ENCODE data around the gene LY6G6C. TPM values are rescaled to one million over a fixed set of nuclear protein-coding genes. Genes with fewer than 3 reads are reported as not detected.

LY6G6C gene
- total RNA-seq, 2 experiments from 2014 or later: not detected

- ATAC-seq (no peak), DNase-seq (no peak)
- Mint-ChIP-seq H3K4me3 (no peak overlapping the region), H3K4me1 (ENCODE audit: low read depth) (peaks cover 15% of the 10 kb centered on the region), H3K9me3 (no peaks in the 10 kb centered on the region), H3K27me3 (no peaks in the 10 kb centered on the region), H3K27ac (no peak overlapping the region), H3K36me3 (ENCODE audit: low read depth) (peaks cover 5% of the 10 kb centered on the region)
- intact Hi-C loops (cut with micrococcal nuclease): no loop called here
- CTCF ChIA-PET: no interaction called here
- TF ChIP-seq CTCF (IDR thresholded peaks at IDR 0.05): no peak
- POLR2A ChIA-PET: no interaction called here
Measured at GRCh38 chr6:31767096-31767645, 45.6 kb upstream of the LY6G6C start.

DNA sequence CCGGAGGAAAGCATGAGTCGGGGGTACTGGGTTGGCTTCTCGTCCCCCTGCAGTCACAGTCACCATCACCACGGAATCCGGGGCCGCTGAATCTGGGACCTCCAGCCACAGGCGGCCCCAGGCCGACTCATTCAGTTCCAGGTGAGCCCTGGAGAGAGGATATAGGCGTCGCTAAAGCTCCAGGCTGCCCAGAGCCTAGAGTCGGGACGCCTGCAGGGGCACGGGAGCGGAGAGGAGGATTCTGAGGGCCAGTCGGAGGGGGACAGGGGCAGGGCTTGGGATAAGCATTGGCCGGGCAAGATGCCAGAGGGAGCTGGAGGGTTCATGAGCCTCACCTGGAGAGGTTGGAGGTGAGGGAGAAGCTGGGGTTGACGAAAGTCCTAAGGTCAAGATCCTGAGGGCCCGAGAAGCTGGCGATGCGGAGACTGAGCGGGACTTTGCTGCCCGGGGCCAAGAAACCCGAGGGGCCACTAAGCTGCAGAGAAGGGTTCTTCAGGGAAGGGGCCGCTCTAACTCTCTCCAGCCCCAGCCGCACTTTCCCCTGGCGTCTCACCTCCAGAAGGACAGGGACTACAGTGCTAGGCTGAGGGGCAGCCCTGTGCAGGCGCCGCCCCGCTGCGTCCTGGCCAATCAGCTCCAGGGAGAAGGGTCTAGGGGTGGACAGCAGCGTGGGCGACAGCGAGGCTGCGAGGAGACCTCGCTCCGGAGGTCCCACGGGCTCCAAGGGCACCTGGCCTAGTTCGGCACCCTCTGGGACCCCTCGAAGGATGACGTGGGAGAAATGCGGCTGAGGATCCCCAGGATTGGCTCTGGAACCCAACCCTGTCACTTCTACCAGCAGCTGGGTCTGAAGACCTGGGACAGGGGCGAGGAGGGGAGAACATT lies 44.6 kb upstream of the LY6G6C start:
- intact Hi-C loops (cut with micrococcal nuclease): no loop called here
- no peak for ATAC-seq
- Mint-ChIP-seq H3K27ac (no peak overlapping the region), H3K9me3 (no peaks in the 10 kb centered on the region), H3K36me3 (ENCODE audit: low read depth) (peaks cover 12% of the 10 kb centered on the region), H3K4me3 (no peak overlapping the region), H3K4me1 (ENCODE audit: low read depth) (peaks cover 9% of the 10 kb centered on the region), H3K27me3 (no peaks in the 10 kb centered on the region)
- DNase-seq: no peak
- ChIA-PET POLR2A (interaction anchor here (1.1 to 2.0 kb wide), 5 partner anchors 9 to 44 kb away, joined by 4 to 5 read pairs (median 5); partner anchors contain the start of genes LY6G6C, MPIG6B and VWA7), CTCF (interaction anchor here (0.6 kb wide), 1 partner anchor 38 kb away, joined by 3 read pairs; no protein-coding TSS in a partner anchor)
- no peak for TF ChIP-seq CTCF (IDR thresholded peaks at IDR 0.05)

DNA sequence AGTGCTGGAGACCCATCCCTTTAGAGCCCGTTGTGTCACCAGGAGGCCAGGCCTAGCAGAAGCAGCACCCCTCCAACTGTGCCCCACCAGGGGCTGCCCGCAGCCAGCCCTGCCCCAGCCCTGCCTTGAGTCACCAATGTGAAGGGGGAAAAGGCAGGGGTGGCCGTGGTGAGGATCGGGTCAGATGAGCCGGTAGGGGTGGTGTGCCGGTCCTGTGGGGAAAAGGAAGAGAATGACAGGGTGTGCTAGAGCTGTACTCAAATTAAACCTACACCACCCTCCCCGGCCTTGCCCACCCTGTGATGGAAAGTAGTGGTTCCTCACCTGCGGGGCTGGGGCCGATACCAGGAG lies 44.0 kb upstream of the LY6G6C start:
- intact Hi-C loops (cut with micrococcal nuclease): no loop called here
- Mint-ChIP-seq H3K27ac (no peak overlapping the region), H3K36me3 (ENCODE audit: low read depth) (peaks cover 18% of the 10 kb centered on the region), H3K4me1 (ENCODE audit: low read depth) (peaks cover 7% of the 10 kb centered on the region), H3K4me3 (no peak overlapping the region), H3K9me3 (no peaks in the 10 kb centered on the region), H3K27me3 (no peaks in the 10 kb centered on the region)
- ATAC-seq (no peak), DNase-seq (no peak)
- POLR2A ChIA-PET: interaction anchor here (1.1 to 2.0 kb wide), 5 partner anchors 9 to 43 kb away, joined by 4 to 5 read pairs (median 5); partner anchors contain the start of genes LY6G6C, MPIG6B and VWA7
- no peak for TF ChIP-seq CTCF (IDR thresholded peaks at IDR 0.05)
- CTCF ChIA-PET: no interaction called here

GRCh38 chr6:31764198-31764597 lies 42.7 kb upstream of the LY6G6C start:
- Mint-ChIP-seq H3K27me3 (no peaks in the 10 kb centered on the region), H3K4me3 (no peak overlapping the region), H3K9me3 (no peaks in the 10 kb centered on the region), H3K36me3 (ENCODE audit: low read depth) (peaks cover 31% of the 10 kb centered on the region), H3K27ac (no peak overlapping the region), H3K4me1 (ENCODE audit: low read depth) (no peaks in the 10 kb centered on the region)
- TF ChIP-seq CTCF (IDR thresholded peaks at IDR 0.05): no peak
- POLR2A ChIA-PET: interaction anchor here (0.7 to 1.5 kb wide), 3 partner anchors 11 to 221 kb away, joined by 3 read pairs; partner anchors contain the start of gene LY6G6F
- ATAC-seq: peak; percentile 18
- intact Hi-C loops (cut with micrococcal nuclease): no loop called here
- CTCF ChIA-PET: no interaction called here
- no peak for DNase-seq

GRCh38 chr6:31763619-31763940 lies 42.0 kb upstream of the LY6G6C start:
- H3K27ac Mint-ChIP-seq: no peak overlapping the region
- H3K27me3 Mint-ChIP-seq: no peaks in the 10 kb centered on the region
- intact Hi-C loops (cut with micrococcal nuclease): no loop called here
- H3K9me3 Mint-ChIP-seq: no peaks in the 10 kb centered on the region
- H3K4me3 Mint-ChIP-seq: no peak overlapping the region
- ATAC-seq (no peak), DNase-seq (no peak)
- H3K36me3 Mint-ChIP-seq (ENCODE audit: low read depth): peaks cover 37% of the 10 kb centered on the region
- H3K4me1 Mint-ChIP-seq (ENCODE audit: low read depth): no peaks in the 10 kb centered on the region
- CTCF ChIA-PET: no interaction called here
- POLR2A ChIA-PET: interaction anchor here (1.0 to 1.5 kb wide), 3 partner anchors 9 to 221 kb away, joined by 3 read pairs; no protein-coding TSS in a partner anchor
- no peak for TF ChIP-seq CTCF (IDR thresholded peaks at IDR 0.05)
